Panc1 (cell line): Measurements from ENCODE around the gene ASGR2.

Source experiments
- CTCF ChIP-seq: fragments of 450-650 bp; IDR thresholded peaks from 2 replicates; pipeline ENCODE4 v1.5.1; 2017; ENCODE audit warnings: mild to moderate bottlenecking
- POLR2AphosphoS5 ChIP-seq: IDR thresholded peaks from 2 replicates; pipeline ENCODE4 v1.6.1; 2012; ENCODE audit warnings: mild to moderate bottlenecking, low read depth, low read length, moderate library complexity
- REST ChIP-seq, 2 experiments: IDR thresholded peaks; 2 replicates each; pipeline ENCODE4 v1.6.1; 2011 to 2012; ENCODE audit warnings: low read depth in 2 of 2, control low read depth in 1 of 2, low read length in 1 of 2, mild to moderate bottlenecking in 1 of 2, moderate library complexity in 1 of 2; ENCODE audit not compliant: insufficient read depth in 1 of 2
- SIN3A ChIP-seq: IDR thresholded peaks from 2 replicates; pipeline ENCODE4 v1.6.1; 2012; ENCODE audit warnings: low read depth, mild to moderate bottlenecking, low read length, moderate library complexity, borderline replicate concordance; ENCODE audit not compliant: insufficient read depth
- TCF7L2 ChIP-seq: IDR thresholded peaks from 2 replicates; pipeline ENCODE4 v1.6.1; 2011; ENCODE audit warnings: mild to moderate bottlenecking, low read depth, low read length, inconsistent platforms

DNA sequence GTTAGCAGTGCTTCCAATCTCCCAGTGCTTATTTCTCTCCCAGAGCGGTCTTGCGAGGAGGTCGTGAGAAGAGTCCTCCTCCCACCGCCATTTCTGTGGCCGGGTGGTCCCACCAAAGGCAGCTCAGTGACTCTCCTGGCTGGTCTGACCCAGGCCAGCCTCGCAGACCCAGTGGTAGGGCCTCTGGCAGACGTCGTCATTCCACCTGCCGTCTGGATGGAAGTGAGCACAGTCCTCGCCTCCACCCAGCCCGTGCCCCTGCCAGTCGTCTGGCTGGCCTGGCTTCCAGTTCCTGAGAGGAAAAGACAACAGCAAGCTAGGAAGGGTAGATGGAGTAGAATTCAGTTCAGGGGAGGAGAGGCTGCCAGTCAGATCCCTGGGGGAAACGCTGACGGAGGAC is 39.7 kb downstream of the ASGR2 start:
- TF ChIP-seq CTCF (no peak), POLR2AphosphoS5 (no peak), SIN3A (no peak), REST (IDR thresholded peaks at IDR 0.05; ENCODE audit: insufficient read depth in 1 of 2, low read depth in 2 of 2, low read length in 1 of 2) (no peak), TCF7L2 (no peak)
